Spleen (tissue), 11 donors: ENCODE measurements around the gene DSCAML1. TPM values are rescaled to one million over a fixed set of nuclear protein-coding genes. Genes with fewer than 3 reads are reported as not detected.

Experiments
- DNase-seq: peaks from one replicate; pipeline ENCODE4 v3.0.0-alpha.2; 2020
- H3K27ac ChIP-seq, 8 donors: fragments of 200-600 bp; sonication (generic) in 7 of 8; 1 replicate in 4 of 8; 2 replicates in 4 of 8; pipeline versions ENCODE4 v1.5.0 to v1.8.0; 2016 to 2021; ENCODE audit warnings: inconsistent platforms in 4 of 8, mild to moderate bottlenecking in 4 of 8, moderate library complexity in 1 of 8
- H3K27me3 ChIP-seq, 7 donors: fragments of 200-600 bp; sonication (generic) in 6 of 7; replicated peaks in 1 of 7; 1 replicate in 4 of 7; 2 replicates in 3 of 7; pipeline versions ENCODE4 v1.5.0 to v1.8.0; 2016 to 2021; ENCODE audit warnings: inconsistent platforms in 3 of 7, mild to moderate bottlenecking in 1 of 7
- H3K36me3 ChIP-seq, 6 donors: fragments of 200-600 bp; sonication (generic) in 5 of 6; 1 replicate in 4 of 6; 2 replicates in 2 of 6; pipeline versions ENCODE4 v1.5.0 to v1.8.0; 2016 to 2021; ENCODE audit warnings: inconsistent platforms in 2 of 6
- H3K4me1 ChIP-seq, 6 donors: fragments of 200-600 bp; sonication (generic) in 5 of 6; 1 replicate in 3 of 6; 2 replicates in 3 of 6; pipeline versions ENCODE4 v1.5.0 to v1.8.0; 2016 to 2021; ENCODE audit warnings: inconsistent platforms in 3 of 6
- H3K4me3 ChIP-seq, 8 donors: fragments of 200-600 bp; sonication (generic) in 7 of 8; 1 replicate in 4 of 8; 2 replicates in 4 of 8; pipeline versions ENCODE4 v1.5.0 to v1.8.0; 2016 to 2021; ENCODE audit warnings: inconsistent platforms in 4 of 8, mild to moderate bottlenecking in 4 of 8, moderate library complexity in 2 of 8
- H3K9me3 ChIP-seq, 8 donors: fragments of 200-600 bp; sonication (generic) in 7 of 8; 1 replicate in 4 of 8; 2 replicates in 4 of 8; pipeline versions ENCODE4 v1.5.0 to v1.8.0; 2016 to 2021; ENCODE audit warnings: inconsistent platforms in 4 of 8
- POLR2A ChIP-seq, 3 donors: fragments of 450-650 bp; IDR thresholded peaks; one replicate each; pipeline ENCODE4 v1.5.1; 2017; ENCODE audit warnings: antibody characterized with exemption in 3 of 3, mild to moderate bottlenecking in 1 of 3
- POLR2AphosphoS5 ChIP-seq, 3 donors: sonication (generic); formaldehyde crosslinking; IDR thresholded peaks; one replicate each; pipeline ENCODE4 v1.5.1; 2017; ENCODE audit warnings: antibody characterized with exemption in 3 of 3
- WGBS, 5 donors: extraction: QIAGEN DNeasy Blood & Tissue Kit in 3 of 5; methylation state at CpG; one replicate each; pipeline versions ENCODE4 v1.1.5 to v1.1.7; 2013 to 2018; 5-methylcytosine and 5-hydroxymethylcytosine counted together
- intact Hi-C: fragments of 100-400 bp; cut with DNase I; formaldehyde crosslinking; loops from one replicate; pipeline ENCODE4 v1.15.0; 2023; ENCODE audit warnings: low total_unique reads
- polyA plus RNA-seq, 3 donors: library from polyadenylated mRNA; stranded (reverse); fragments of 200-250 nt; gene quantifications; one replicate each; pipeline ENCODE4 v1.2.1, GENCODE V29; 2013
- total RNA-seq, 7 donors: library from RNA; depleted of rRNA in 3 of 7; stranded (reverse); fragments of >200 nt in 3 of 7; fragmentation: NEBNext Ultra II Directional in 4 of 7; extraction: Animal tissue kit (Norgen Biotek cat#: 25700) in 4 of 7; gene quantifications; one replicate each; pipeline versions ENCODE4 v1.1.0 to v1.2.1, GENCODE V29; 2016 to 2021
- TF ChIP-seq, protein P1 (sequence below), 11 experiments: fragments of 200-600 bp in 7 of 11; fragments of 450-650 bp in 4 of 11; sonication (generic) in 4 of 11; IDR thresholded peaks in 8 of 11; conservative IDR thresholded peaks in 3 of 11; 1 replicate in 7 of 11; 2 replicates in 4 of 11; pipeline versions ENCODE4 v1.4.0 to v1.8.0; 2016 to 2021; ENCODE audit warnings: antibody characterized with exemption in 11 of 11, inconsistent platforms in 4 of 11, mild to moderate bottlenecking in 1 of 11
- donor health status: healthy with polysubstance abuse.
- donor health status: DM: no; HTN: no; CAD: no; lungs with moderate emphysema.
- donor health status: DM: no; HTN: no; CAD: no.
- donor health status: Bipolar disorder and iron deficiency.
- donor health status: healthy.
- donor health status: DM: no; HTN: no; CAD: no.
- donor health status: DM: yes; HTN: yes; CAD: no.

The DSCAML1 gene
- total and polyA plus RNA-seq, 10 donors = 0.07 to 10.7 (median 2.3) TPM

GRCh38 chr11:117745346-117745745 is 51.7 kb downstream of the DSCAML1 start:
- 71 to 85% (median 73%) methylated on average over 6 to 7 of the region's 7 CpGs for WGBS, 5 donors
- peak; percentile 53 for DNase-seq

GRCh38 chr11:117744471-117745150 is 52.4 kb downstream of the DSCAML1 start:
- peak; percentile 58 for DNase-seq
- intact Hi-C loops = no loop called here

More at GRCh38 chr11:117745346-117745745, 51.7 kb downstream of the DSCAML1 start:
- no peaks in the 10 kb centered on the region for H3K4me1 ChIP-seq
- TF ChIP-seq POLR2AphosphoS5 (IDR thresholded peaks at IDR 0.05) (no peak), POLR2A (IDR thresholded peaks at IDR 0.05) (no peak)
- TF ChIP-seq, protein P1, sequence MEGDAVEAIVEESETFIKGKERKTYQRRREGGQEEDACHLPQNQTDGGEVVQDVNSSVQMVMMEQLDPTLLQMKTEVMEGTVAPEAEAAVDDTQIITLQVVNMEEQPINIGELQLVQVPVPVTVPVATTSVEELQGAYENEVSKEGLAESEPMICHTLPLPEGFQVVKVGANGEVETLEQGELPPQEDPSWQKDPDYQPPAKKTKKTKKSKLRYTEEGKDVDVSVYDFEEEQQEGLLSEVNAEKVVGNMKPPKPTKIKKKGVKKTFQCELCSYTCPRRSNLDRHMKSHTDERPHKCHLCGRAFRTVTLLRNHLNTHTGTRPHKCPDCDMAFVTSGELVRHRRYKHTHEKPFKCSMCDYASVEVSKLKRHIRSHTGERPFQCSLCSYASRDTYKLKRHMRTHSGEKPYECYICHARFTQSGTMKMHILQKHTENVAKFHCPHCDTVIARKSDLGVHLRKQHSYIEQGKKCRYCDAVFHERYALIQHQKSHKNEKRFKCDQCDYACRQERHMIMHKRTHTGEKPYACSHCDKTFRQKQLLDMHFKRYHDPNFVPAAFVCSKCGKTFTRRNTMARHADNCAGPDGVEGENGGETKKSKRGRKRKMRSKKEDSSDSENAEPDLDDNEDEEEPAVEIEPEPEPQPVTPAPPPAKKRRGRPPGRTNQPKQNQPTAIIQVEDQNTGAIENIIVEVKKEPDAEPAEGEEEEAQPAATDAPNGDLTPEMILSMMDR (IDR thresholded peaks at IDR 0.05 in 8 of 11, conservative IDR thresholded peaks at IDR 0.05 in 3 of 11) = no peak
- no peaks in the 10 kb centered on the region for H3K36me3 ChIP-seq
- peaks cover 0 to 37% (median 0%) of the 10 kb centered on the region in 7 donors for H3K27me3 ChIP-seq
- intact Hi-C loops = no loop called here
- H3K4me3 ChIP-seq = no peak overlapping the region
- H3K9me3 ChIP-seq = peaks cover 0 to 12% (median 9%) of the 10 kb centered on the region in 8 donors
- no peak overlapping the region for H3K27ac ChIP-seq

DNA sequence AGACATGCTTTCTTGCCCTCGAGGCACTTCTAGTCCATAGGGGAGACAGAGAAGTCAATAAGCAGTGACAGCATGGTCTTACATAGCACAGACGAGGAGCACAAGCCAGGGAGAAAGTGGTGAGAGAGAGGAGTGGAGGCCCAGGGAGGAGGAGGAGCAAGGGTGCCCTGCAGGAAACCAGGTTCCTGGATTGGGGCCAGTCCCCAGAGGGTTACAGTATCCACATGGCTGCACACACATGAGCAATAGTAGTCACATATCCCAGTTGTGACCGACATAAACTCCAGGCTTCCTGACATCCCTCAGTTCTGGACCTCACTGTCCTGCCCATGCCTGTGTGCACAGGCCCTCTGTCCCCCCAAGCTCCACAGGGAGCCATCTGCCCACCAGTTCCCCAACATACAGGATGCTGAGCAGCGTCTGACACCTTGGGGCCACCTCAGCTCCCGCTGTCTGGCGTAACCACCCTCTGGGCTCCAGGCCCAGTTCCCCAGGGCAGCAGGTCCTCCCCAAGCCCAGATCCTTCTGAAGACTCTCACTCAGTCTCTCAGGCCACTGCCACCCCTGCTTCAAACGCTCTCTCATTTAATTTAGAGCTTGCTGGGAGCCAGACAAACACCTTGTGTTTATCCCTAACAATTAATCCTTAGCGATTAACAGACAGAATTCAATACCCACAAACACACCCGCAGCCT is 53.7 kb downstream of the DSCAML1 start:
- no peak overlapping the region for H3K4me3 ChIP-seq
- WGBS, 5 donors = 39 to 59% (median 44%) methylated on average over 7 to 9 of the region's 9 CpGs
- TF ChIP-seq, protein P1 (IDR thresholded peaks at IDR 0.05 in 8 of 11, conservative IDR thresholded peaks at IDR 0.05 in 3 of 11) = no peak
- TF ChIP-seq POLR2A (IDR thresholded peaks at IDR 0.05) (no peak), POLR2AphosphoS5 (IDR thresholded peaks at IDR 0.05) (no peak)
- H3K36me3 ChIP-seq = no peaks in the 10 kb centered on the region
- H3K27me3 ChIP-seq = peaks cover 0 to 47% (median 0%) of the 10 kb centered on the region in 7 donors
- peaks cover 0 to 12% (median 9%) of the 10 kb centered on the region in 8 donors for H3K9me3 ChIP-seq
- H3K4me1 ChIP-seq = no peaks in the 10 kb centered on the region
- no peak overlapping the region for H3K27ac ChIP-seq
- intact Hi-C loops = no loop called here
- DNase-seq = peak; percentile 64

More at GRCh38 chr11:117744471-117745150, 52.4 kb downstream of the DSCAML1 start:
- Histone ChIP-seq H3K4me1 (no peaks in the 10 kb centered on the region), H3K9me3 (peaks cover 0 to 12% (median 9%) of the 10 kb centered on the region in 8 donors), H3K36me3 (no peaks in the 10 kb centered on the region), H3K4me3 (no peak overlapping the region), H3K27me3 (peaks cover 0 to 41% (median 0%) of the 10 kb centered on the region in 7 donors), H3K27ac (no peak overlapping the region)
- 29 to 57% (median 40%) methylated on average over 10 to 11 of the region's 11 CpGs for WGBS, 5 donors
- TF ChIP-seq POLR2AphosphoS5 (IDR thresholded peaks at IDR 0.05) = no peak
- no peak for TF ChIP-seq POLR2A (IDR thresholded peaks at IDR 0.05)
- TF ChIP-seq, protein P1 (IDR thresholded peaks at IDR 0.05 in 8 of 11, conservative IDR thresholded peaks at IDR 0.05 in 3 of 11) = no peak
